ENCODE results near the gene ADARB2.

The ADARB2 gene

GRCh38 chr10:1474376-1475097 lies 262.8 kb downstream of the ADARB2 start:
- TF ChIP-seq POLR2AphosphoS5 (IDR thresholded peaks at IDR 0.05; ENCODE audit: low read depth, low read length): no peak
- TF ChIP-seq SIN3A (IDR thresholded peaks at IDR 0.05; ENCODE audit: borderline replicate concordance, insufficient read depth, low read length): no peak
- no peak for TF ChIP-seq FOXP2 (optimal IDR thresholded peaks at IDR 0.05; ENCODE audit: borderline replicate concordance, extremely low read depth, extremely low read length, insufficient read depth)
- TF ChIP-seq, protein P1, sequence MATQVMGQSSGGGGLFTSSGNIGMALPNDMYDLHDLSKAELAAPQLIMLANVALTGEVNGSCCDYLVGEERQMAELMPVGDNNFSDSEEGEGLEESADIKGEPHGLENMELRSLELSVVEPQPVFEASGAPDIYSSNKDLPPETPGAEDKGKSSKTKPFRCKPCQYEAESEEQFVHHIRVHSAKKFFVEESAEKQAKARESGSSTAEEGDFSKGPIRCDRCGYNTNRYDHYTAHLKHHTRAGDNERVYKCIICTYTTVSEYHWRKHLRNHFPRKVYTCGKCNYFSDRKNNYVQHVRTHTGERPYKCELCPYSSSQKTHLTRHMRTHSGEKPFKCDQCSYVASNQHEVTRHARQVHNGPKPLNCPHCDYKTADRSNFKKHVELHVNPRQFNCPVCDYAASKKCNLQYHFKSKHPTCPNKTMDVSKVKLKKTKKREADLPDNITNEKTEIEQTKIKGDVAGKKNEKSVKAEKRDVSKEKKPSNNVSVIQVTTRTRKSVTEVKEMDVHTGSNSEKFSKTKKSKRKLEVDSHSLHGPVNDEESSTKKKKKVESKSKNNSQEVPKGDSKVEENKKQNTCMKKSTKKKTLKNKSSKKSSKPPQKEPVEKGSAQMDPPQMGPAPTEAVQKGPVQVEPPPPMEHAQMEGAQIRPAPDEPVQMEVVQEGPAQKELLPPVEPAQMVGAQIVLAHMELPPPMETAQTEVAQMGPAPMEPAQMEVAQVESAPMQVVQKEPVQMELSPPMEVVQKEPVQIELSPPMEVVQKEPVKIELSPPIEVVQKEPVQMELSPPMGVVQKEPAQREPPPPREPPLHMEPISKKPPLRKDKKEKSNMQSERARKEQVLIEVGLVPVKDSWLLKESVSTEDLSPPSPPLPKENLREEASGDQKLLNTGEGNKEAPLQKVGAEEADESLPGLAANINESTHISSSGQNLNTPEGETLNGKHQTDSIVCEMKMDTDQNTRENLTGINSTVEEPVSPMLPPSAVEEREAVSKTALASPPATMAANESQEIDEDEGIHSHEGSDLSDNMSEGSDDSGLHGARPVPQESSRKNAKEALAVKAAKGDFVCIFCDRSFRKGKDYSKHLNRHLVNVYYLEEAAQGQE (IDR thresholded peaks at IDR 0.05; ENCODE audit: insufficient read depth in 1 of 2, low read depth in 2 of 2, low read length in 2 of 2): no peak
- TF ChIP-seq TAF1 (IDR thresholded peaks at IDR 0.05; ENCODE audit: borderline replicate concordance, insufficient read depth, low read length): no peak

- TF ChIP-seq, protein P1 (IDR thresholded peaks at IDR 0.05; ENCODE audit: insufficient read depth in 1 of 2, low read depth in 2 of 2, low read length in 2 of 2): no peak
- no peak for TF ChIP-seq FOXP2 (optimal IDR thresholded peaks at IDR 0.05; ENCODE audit: borderline replicate concordance, extremely low read depth, extremely low read length, insufficient read depth)
- no peak for TF ChIP-seq POLR2AphosphoS5 (IDR thresholded peaks at IDR 0.05; ENCODE audit: low read depth, low read length)
- no peak for TF ChIP-seq SIN3A (IDR thresholded peaks at IDR 0.05; ENCODE audit: borderline replicate concordance, insufficient read depth, low read length)
- TF ChIP-seq TAF1 (IDR thresholded peaks at IDR 0.05; ENCODE audit: borderline replicate concordance, insufficient read depth, low read length): no peak
These were observed 263.5 kb downstream of the ADARB2 start for GRCh38 chr10:1473874-1474273.

- TF ChIP-seq FOXP2 (optimal IDR thresholded peaks at IDR 0.05; ENCODE audit: borderline replicate concordance, extremely low read depth, extremely low read length, insufficient read depth): no peak
- TF ChIP-seq TAF1 (IDR thresholded peaks at IDR 0.05; ENCODE audit: borderline replicate concordance, insufficient read depth, low read length): no peak
- no peak for TF ChIP-seq POLR2AphosphoS5 (IDR thresholded peaks at IDR 0.05; ENCODE audit: low read depth, low read length)
- TF ChIP-seq, protein P1 (IDR thresholded peaks at IDR 0.05; ENCODE audit: insufficient read depth in 1 of 2, low read depth in 2 of 2, low read length in 2 of 2): no peak
- TF ChIP-seq SIN3A (IDR thresholded peaks at IDR 0.05; ENCODE audit: borderline replicate concordance, insufficient read depth, low read length): no peak
These were observed 265.0 kb downstream of the ADARB2 start for GRCh38 chr10:1472178-1472958.

DNA sequence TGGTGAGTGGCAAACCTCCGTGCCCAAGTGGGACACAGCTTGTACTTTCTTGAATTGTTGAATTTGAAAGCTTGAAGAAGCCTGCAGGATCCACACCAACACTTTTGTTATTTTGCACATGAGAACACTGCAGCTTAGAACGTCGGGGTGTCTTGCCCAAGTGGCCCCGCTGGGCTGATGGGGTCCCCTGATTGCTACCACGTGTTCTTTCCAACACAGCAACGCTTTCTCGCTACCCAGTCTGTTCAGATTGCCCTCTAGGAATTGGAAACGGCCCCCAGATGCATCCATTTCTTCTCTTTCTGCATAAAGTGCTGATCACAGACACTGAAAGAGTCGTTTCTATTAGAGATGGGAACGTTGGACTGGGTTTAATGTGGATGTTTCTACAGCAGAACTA lies 268.5 kb downstream of the ADARB2 start:
- no peak for TF ChIP-seq SIN3A (IDR thresholded peaks at IDR 0.05; ENCODE audit: borderline replicate concordance, insufficient read depth, low read length)
- TF ChIP-seq FOXP2 (optimal IDR thresholded peaks at IDR 0.05; ENCODE audit: borderline replicate concordance, extremely low read depth, extremely low read length, insufficient read depth): no peak
- no peak for TF ChIP-seq TAF1 (IDR thresholded peaks at IDR 0.05; ENCODE audit: borderline replicate concordance, insufficient read depth, low read length)
- TF ChIP-seq POLR2AphosphoS5 (IDR thresholded peaks at IDR 0.05; ENCODE audit: low read depth, low read length): no peak
- TF ChIP-seq, protein P1 (IDR thresholded peaks at IDR 0.05; ENCODE audit: insufficient read depth in 1 of 2, low read depth in 2 of 2, low read length in 2 of 2): no peak
